Glutamatergic neuron (in vitro differentiated cells): ENCODE results near the gene TNRC18. TPM values are rescaled to one million over a fixed set of nuclear protein-coding genes. Genes with fewer than 3 reads are reported as not detected.

Experiments
- DNase-seq: peaks from one replicate; pipeline ENCODE4 v3.0.0; 2022
- H3K27ac Mint-ChIP-seq: one replicate; pipeline ENCODE4 v1.8.0; 2020; ENCODE audit warnings: mild to moderate bottlenecking, mixed read lengths, inconsistent platforms; ENCODE audit not compliant: unreplicated experiment
- H3K27me3 Mint-ChIP-seq: one replicate; pipeline ENCODE4 v1.8.0; 2020; ENCODE audit warnings: mild to moderate bottlenecking, moderate library complexity, mixed read lengths, inconsistent platforms; ENCODE audit not compliant: unreplicated experiment
- H3K36me3 Mint-ChIP-seq: one replicate; pipeline ENCODE4 v1.8.0; 2020; ENCODE audit warnings: mild to moderate bottlenecking, mixed read lengths, inconsistent platforms; ENCODE audit not compliant: unreplicated experiment
- H3K4me1 Mint-ChIP-seq: one replicate; pipeline ENCODE4 v1.8.0; 2020; ENCODE audit warnings: mild to moderate bottlenecking, low read depth, mixed read lengths, inconsistent platforms; ENCODE audit not compliant: unreplicated experiment
- H3K4me3 Mint-ChIP-seq: one replicate; pipeline ENCODE4 v1.8.0; 2020; ENCODE audit warnings: mild to moderate bottlenecking, mixed read lengths, inconsistent platforms; ENCODE audit not compliant: unreplicated experiment
- H3K9me3 Mint-ChIP-seq: one replicate; pipeline ENCODE4 v1.8.0; 2020; ENCODE audit warnings: mild to moderate bottlenecking, moderate library complexity, mixed read lengths, inconsistent platforms; ENCODE audit not compliant: unreplicated experiment
- total RNA-seq: library from RNA; stranded (reverse); fragmentation: NEBNext Ultra II Directional; extraction: Animal tissue kit (Norgen Biotek cat#: 25700); gene quantifications from one replicate; pipeline ENCODE4 v1.2.1, GENCODE V29; 2021; ENCODE audit not compliant: unreplicated experiment
- TF ChIP-seq, protein P1 (sequence below): fragments of 200-600 bp; sonication (generic); IDR thresholded peaks from one replicate; pipeline ENCODE4 v1.5.0; 2021; ENCODE audit not compliant: partially characterized antibody, unreplicated experiment

The TNRC18 gene
- total RNA-seq, 1 donor from 2014 or later, result 54.6 TPM

DNA sequence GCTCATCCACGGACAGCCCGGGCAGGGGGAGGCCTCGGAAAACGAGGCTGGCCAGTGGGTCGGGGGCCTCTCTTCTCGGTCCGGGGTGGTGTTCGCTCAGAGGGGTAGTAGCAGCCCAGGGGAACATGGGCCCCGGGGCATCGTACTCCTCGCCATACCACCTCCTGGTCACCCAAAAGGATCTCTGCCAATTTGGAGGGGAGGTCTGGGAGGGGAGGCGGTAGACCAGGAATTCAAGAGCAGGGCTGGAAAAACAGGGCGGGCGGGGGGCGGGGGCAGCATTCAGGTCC lies 73.5 kb downstream of the TNRC18 start:
- peaks cover 17% of the 10 kb centered on the region for H3K4me1 Mint-ChIP-seq
- no peaks in the 10 kb centered on the region for H3K9me3 Mint-ChIP-seq
- peaks cover 10% of the 10 kb centered on the region for H3K27me3 Mint-ChIP-seq
- H3K27ac Mint-ChIP-seq, result no peak overlapping the region
- TF ChIP-seq, protein P1, sequence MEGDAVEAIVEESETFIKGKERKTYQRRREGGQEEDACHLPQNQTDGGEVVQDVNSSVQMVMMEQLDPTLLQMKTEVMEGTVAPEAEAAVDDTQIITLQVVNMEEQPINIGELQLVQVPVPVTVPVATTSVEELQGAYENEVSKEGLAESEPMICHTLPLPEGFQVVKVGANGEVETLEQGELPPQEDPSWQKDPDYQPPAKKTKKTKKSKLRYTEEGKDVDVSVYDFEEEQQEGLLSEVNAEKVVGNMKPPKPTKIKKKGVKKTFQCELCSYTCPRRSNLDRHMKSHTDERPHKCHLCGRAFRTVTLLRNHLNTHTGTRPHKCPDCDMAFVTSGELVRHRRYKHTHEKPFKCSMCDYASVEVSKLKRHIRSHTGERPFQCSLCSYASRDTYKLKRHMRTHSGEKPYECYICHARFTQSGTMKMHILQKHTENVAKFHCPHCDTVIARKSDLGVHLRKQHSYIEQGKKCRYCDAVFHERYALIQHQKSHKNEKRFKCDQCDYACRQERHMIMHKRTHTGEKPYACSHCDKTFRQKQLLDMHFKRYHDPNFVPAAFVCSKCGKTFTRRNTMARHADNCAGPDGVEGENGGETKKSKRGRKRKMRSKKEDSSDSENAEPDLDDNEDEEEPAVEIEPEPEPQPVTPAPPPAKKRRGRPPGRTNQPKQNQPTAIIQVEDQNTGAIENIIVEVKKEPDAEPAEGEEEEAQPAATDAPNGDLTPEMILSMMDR, result no peak
- H3K36me3 Mint-ChIP-seq, result peaks cover 6% of the 10 kb centered on the region
- no peak overlapping the region for H3K4me3 Mint-ChIP-seq
- DNase-seq, result no peak

DNA sequence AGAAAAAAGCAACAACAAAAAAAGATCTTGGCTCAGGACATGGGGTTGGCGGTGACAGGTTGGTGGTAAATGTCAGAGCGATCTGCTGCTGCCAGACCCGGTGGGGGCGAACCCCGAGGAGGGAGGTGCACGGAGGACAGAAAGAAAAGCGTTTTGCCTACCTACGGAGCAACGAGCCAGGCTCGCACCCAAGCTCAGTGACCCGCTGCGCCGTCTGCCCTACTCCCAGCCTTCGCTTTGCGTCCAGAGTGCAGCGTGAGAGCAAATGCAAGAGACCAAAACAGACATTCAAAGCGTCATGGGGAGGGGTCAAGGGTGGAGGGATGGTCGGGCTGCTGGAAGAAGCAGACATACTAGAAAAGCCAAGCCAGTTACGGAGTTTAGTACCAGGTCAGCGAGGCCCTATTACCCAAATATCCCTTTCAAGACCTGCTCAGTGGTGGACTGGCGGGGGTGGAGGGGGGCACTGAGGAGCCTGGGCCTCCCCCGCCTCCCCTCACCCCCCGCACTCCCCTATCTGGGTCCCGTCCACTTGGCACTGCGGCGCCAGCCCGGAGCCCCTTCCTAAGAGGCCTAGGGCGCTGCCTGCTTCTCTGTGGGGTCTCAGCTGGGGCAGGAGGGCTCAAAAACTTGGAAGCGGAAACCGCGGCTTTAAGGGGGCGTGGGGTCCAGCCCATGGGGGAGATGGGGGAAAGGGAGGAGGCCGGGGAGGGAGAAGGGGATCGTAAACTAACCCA lies 74.0 kb downstream of the TNRC18 start:
- DNase-seq, result no peak
- Mint-ChIP-seq H3K36me3 (peaks cover 10% of the 10 kb centered on the region), H3K4me1 (peaks cover 12% of the 10 kb centered on the region), H3K27me3 (peaks cover 10% of the 10 kb centered on the region), H3K4me3 (no peak overlapping the region), H3K27ac (no peak overlapping the region), H3K9me3 (no peaks in the 10 kb centered on the region)
- TF ChIP-seq, protein P1, result no peak

DNA sequence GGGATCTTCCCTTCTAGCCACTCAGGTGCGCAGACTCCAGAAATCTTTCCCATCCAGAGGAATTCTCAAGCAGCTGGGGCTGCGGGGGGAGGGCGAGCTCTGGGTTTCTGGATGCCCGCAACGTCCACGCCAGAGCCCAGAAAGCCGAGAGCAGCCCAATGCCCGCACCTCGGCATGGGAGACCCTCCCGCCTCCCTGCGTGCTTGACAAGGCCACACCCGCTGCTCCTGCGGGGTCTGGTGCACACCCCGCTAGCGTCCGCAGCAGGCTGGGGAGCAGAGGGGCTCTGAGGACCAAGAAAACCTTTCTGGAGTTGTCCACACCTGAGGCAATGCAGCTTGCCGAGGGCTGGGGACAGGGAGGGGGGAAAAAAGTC lies 74.6 kb downstream of the TNRC18 start:
- no peak overlapping the region for H3K4me3 Mint-ChIP-seq
- peaks cover 7% of the 10 kb centered on the region for H3K4me1 Mint-ChIP-seq
- H3K27ac Mint-ChIP-seq, result no peak overlapping the region
- no peak for DNase-seq
- H3K9me3 Mint-ChIP-seq, result peaks cover 2% of the 10 kb centered on the region
- TF ChIP-seq, protein P1, result no peak
- peaks cover 13% of the 10 kb centered on the region for H3K36me3 Mint-ChIP-seq
- H3K27me3 Mint-ChIP-seq, result peaks cover 5% of the 10 kb centered on the region

DNA sequence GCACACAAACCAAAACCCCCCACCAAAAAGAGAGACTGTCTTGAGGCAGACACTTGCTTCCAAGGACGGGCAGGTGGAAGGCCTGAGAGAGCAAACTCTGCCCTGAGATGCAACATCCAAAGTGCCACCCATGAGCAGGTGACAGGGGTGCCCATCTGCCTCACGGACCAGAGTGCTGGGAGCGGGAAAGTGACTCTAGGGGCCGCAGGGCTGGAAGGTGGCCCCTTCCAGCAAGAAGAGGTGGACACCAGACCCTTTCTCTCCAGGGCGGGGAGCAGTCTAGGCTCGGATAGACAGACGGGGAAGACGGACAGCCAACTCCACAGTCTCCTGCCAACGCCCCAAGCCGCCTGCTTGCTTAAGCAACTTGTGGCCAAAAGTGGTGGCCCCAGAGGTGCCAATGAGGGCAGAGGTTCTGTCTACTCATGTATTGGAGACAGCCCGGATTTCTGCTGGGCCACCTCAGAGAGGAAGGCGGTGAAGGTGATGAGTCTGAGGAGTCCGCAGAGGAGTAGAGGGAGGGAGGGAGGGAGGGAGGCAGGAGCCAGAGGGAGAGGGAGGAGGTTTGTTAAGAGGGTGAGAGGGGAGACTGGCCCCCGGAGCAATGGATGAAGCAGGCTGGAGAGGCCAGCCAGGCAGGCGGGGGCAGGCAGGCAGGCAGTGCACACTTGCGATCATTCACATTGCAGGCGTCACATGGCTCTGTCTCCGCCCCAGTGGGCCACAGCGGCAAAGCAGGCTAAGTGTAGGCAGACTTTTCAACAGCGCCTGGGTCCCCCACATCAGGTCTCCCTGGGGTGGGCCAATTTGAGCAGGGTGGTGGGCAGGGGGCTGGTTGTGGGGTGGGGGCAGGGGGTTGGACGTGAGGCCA lies 75.3 kb downstream of the TNRC18 start:
- DNase-seq, result peak; percentile 45
- Mint-ChIP-seq H3K36me3 (peaks cover 18% of the 10 kb centered on the region), H3K4me3 (peak overlapping the region; percentile 55), H3K9me3 (peaks cover 5% of the 10 kb centered on the region), H3K4me1 (peaks cover 7% of the 10 kb centered on the region), H3K27me3 (peaks cover 9% of the 10 kb centered on the region), H3K27ac (peak overlapping the region; percentile 57)
- TF ChIP-seq, protein P1, result no peak

DNA sequence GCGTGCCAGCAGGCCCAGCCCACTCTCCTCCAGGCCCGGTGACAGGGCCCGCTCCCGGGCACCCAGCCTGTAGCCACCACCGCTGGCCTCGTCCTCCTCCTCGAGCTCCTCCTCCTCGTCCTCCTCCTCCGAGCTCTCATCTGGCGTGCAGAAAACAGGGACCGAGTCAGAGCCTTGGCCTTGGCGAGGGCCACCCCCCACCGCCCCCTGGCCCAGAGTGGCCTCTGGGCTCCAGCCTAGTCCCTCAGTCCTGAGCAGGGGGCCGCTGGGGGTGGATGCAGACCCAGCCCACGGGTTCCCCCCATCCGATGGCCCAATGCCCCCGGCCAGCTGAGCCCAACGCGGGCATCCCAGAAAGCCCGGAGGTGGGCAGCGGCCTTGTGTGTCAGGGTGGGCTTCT lies 78.0 kb downstream of the TNRC18 start:
- no peak for DNase-seq
- peaks cover 13% of the 10 kb centered on the region for H3K9me3 Mint-ChIP-seq
- H3K27me3 Mint-ChIP-seq, result peaks cover 11% of the 10 kb centered on the region
- TF ChIP-seq, protein P1, result no peak
- peaks cover 7% of the 10 kb centered on the region for H3K4me1 Mint-ChIP-seq
- no peak overlapping the region for H3K4me3 Mint-ChIP-seq
- H3K27ac Mint-ChIP-seq, result no peak overlapping the region
- H3K36me3 Mint-ChIP-seq, result peaks cover 29% of the 10 kb centered on the region
